ENCODE measurements around the gene RXRA. TPM values are rescaled to one million over a fixed set of nuclear protein-coding genes. Genes with fewer than 3 reads are reported as not detected.

RXRA gene
- total and polyA plus RNA-seq, 9 donors = 12.4 to 82.2 (median 70.6) TPM

DNA sequence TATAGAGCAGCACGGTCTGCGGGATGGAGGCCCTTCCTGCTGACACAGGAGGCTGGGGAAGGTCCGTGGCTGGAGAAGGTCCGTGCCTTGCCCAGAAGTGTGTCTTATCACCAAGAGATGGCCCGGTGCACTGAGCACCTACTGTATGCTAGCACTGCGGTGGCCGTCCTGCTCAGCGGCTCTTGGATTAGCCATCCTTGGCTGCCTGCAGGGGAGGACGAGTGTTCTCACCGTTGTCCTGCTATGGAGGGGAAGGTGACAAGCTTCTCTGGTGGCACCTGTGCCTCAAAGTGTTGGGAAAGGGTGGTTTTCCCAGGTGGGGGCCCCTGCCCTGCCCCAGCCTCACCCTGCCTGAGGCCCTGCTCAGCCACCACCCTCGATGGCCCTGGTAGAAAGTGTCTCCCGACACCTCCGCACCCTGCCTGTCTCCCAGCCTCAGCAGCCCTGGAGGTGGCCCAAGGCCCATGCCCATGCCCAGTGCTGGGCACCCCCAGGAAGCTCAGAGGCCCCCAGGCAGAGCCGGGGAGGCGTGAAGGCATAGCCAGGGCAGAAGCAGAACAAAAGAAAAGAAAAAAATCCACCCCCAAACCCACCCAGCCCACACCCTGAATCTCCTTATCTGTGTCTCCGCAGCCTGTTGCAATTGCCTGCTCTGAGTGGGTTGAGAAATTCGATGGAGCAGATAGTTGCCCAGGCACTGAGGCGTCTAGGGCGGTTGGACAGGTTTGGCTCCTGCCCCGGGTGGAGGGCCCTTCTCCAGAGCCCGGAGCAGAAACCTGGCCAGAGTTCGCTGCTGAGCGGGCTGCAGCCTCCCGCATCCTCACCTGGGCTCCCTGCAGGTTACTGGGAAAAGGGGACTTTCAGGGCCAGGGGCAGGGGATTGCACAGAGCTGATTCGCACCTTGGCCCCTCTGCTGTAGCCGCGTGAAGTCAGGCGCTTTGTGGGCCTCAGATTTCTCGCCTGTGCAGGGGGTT lies 30.5 kb downstream of the RXRA start:
- Histone ChIP-seq H3K9me3 (no peaks in the 10 kb centered on the region), H3K27me3 (no peaks in the 10 kb centered on the region), H3K4me1 (ENCODE audit: insufficient read depth) (peaks cover 24% of the 10 kb centered on the region), H3K36me3 (no peaks in the 10 kb centered on the region), H3K4me3 (no peak overlapping the region), H3K27ac (no peak overlapping the region)
- intact Hi-C loops (cut with DNase I) = no loop called here
- WGBS, 3 donors = 84 to 86% (median 85%) methylated on average over 28 to 29 of the region's 29 CpGs
- TF ChIP-seq EP300 (IDR thresholded peaks at IDR 0.05) (no peak), CTCF (IDR thresholded peaks at IDR 0.05) (no peak), POLR2A (IDR thresholded peaks at IDR 0.05) (no peak)
- DNase-seq = no peak

DNA sequence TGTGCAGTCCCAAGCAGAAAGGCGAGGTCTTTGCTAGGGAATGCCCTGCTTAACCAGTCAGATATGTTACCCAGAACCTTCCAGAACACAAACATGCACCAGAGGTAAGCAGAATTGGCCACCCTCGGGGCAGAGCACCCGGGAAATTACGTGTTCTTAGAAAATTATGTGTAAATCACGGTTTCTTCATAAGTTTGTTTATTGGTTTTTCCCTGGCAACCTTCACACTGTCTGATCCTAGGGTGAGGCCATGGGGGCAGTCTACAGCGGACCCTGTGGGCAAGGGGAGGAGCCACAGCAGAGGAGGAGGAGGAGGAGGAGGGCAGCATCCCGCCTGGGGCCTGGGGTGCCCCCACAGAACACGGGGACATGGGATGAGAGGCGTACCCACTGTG lies 31.4 kb downstream of the RXRA start:
- Histone ChIP-seq H3K4me1 (ENCODE audit: insufficient read depth) (peaks cover 17% of the 10 kb centered on the region), H3K27me3 (no peaks in the 10 kb centered on the region), H3K4me3 (no peak overlapping the region), H3K36me3 (no peaks in the 10 kb centered on the region), H3K9me3 (no peaks in the 10 kb centered on the region), H3K27ac (no peak overlapping the region)
- WGBS, 3 donors = 80 to 88% (median 83%) methylated on average over 9 of the region's 9 CpGs
- no peak for DNase-seq
- intact Hi-C loops (cut with DNase I) = no loop called here
- TF ChIP-seq CTCF (IDR thresholded peaks at IDR 0.05) (no peak), POLR2A (IDR thresholded peaks at IDR 0.05) (no peak)

DNA sequence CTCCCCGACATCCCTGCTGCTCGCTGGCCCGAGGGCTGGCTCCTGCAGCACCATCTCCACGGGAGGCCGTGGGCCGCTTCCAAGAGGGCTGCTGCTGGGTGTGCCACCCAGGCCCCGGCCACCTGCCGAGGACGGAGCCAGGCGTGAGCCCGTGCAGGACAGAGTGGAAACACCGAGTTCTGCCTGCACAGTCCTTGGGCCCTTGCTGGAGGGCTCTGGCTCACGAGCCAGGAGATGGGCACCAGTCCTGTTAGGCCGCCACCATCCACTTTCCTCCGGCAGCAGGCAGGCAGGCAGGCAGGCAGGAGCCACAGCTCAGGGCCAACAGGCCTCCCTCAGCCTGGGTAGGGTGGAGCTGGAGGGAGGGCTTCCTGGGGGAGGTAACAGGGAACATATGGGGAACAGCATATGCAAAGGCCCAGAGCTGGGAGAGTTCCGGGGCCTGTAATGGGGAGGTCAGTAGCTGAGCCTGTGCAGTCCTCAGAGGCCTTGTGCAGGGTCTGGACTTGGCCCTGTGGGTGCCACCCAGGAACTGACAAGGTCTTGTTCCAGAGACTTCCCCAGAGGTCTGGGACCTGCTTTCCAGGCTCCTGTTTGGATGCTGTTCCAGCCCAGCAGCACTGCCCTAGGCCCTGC lies 31.9 kb downstream of the RXRA start:
- H3K36me3 ChIP-seq = no peaks in the 10 kb centered on the region
- no peak for DNase-seq
- no peaks in the 10 kb centered on the region for H3K9me3 ChIP-seq
- no peaks in the 10 kb centered on the region for H3K27me3 ChIP-seq
- peaks cover 16% of the 10 kb centered on the region for H3K4me1 ChIP-seq (ENCODE audit: insufficient read depth)
- peak overlapping the region in 1 of 2 donors; percentile 42 for H3K27ac ChIP-seq
- H3K4me3 ChIP-seq = no peak overlapping the region
- WGBS, 3 donors = 91 to 92% (median 91%) methylated on average over 16 of the region's 16 CpGs
- intact Hi-C loops (cut with DNase I) = no loop called here
- no peak for TF ChIP-seq POLR2A (IDR thresholded peaks at IDR 0.05)
- no peak for TF ChIP-seq CTCF (IDR thresholded peaks at IDR 0.05)
- TF ChIP-seq EP300 (IDR thresholded peaks at IDR 0.05) = no peak

GRCh38 chr9:134358662-134359319 lies 32.5 kb downstream of the RXRA start:
- intact Hi-C loops (cut with DNase I) = no loop called here
- DNase-seq = peak in 4 of 5 donors; percentile 58 to 70 (median 66)
- Histone ChIP-seq H3K36me3 (no peaks in the 10 kb centered on the region), H3K4me1 (ENCODE audit: insufficient read depth) (peaks cover 15% of the 10 kb centered on the region), H3K9me3 (no peaks in the 10 kb centered on the region), H3K4me3 (no peak overlapping the region), H3K27me3 (no peaks in the 10 kb centered on the region), H3K27ac (peak overlapping the region in 1 of 2 donors; percentile 42)
- WGBS, 3 donors = 44 to 52% (median 47%) methylated on average over 17 of the region's 17 CpGs
- TF ChIP-seq POLR2A (IDR thresholded peaks at IDR 0.05) = no peak
- TF ChIP-seq CTCF (IDR thresholded peaks at IDR 0.05) = no peak
- no peak for TF ChIP-seq EP300 (IDR thresholded peaks at IDR 0.05)
